ENCODE measurements around the gene CHST7.

Gene CHST7

DNA sequence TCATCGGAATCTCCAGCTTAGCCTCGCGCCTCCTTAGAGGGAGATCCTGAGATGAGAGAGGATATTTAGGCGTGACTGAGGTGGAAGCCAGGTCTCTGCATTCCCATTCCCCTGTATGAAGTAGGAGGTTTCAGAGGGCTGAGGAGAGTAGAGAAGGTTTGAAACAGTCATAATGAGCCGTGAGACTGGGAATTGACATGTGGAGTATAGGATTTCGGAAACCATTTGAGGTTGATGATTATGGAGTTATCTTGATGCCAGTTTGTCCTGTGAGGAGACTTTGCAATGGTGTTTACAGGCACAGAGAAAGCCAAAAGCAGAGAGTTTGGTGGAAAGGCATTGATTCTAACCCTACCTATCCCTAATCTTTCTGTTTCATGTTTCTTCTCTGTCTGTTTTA, 2.0 kb downstream of the CHST7 start:
- H3K27ac ChIP-seq (ENCODE audit: low read depth, low read length) = no peak overlapping the region
- H3K36me3 ChIP-seq (ENCODE audit: low read length) = no peaks in the 10 kb centered on the region
- H3K79me2 ChIP-seq (ENCODE audit: insufficient read depth, low read length) = no peaks in the 10 kb centered on the region
- H3K4me3 ChIP-seq (ENCODE audit: insufficient read depth, low read length, poor library complexity, severe bottlenecking) = peak overlapping the region; percentile 32
- no peaks in the 10 kb centered on the region for H4K20me1 ChIP-seq (ENCODE audit: low read depth, low read length)
- H2AFZ ChIP-seq (ENCODE audit: low read depth, low read length, severe bottlenecking) = no peak overlapping the region
- TF ChIP-seq, protein P1, sequence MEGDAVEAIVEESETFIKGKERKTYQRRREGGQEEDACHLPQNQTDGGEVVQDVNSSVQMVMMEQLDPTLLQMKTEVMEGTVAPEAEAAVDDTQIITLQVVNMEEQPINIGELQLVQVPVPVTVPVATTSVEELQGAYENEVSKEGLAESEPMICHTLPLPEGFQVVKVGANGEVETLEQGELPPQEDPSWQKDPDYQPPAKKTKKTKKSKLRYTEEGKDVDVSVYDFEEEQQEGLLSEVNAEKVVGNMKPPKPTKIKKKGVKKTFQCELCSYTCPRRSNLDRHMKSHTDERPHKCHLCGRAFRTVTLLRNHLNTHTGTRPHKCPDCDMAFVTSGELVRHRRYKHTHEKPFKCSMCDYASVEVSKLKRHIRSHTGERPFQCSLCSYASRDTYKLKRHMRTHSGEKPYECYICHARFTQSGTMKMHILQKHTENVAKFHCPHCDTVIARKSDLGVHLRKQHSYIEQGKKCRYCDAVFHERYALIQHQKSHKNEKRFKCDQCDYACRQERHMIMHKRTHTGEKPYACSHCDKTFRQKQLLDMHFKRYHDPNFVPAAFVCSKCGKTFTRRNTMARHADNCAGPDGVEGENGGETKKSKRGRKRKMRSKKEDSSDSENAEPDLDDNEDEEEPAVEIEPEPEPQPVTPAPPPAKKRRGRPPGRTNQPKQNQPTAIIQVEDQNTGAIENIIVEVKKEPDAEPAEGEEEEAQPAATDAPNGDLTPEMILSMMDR (IDR thresholded peaks at IDR 0.05; ENCODE audit: insufficient read depth, low read length, poor library complexity, severe bottlenecking) = no peak
- TF ChIP-seq EZH2phosphoT487 (conservative IDR thresholded peaks at IDR 0.05; ENCODE audit: low read length) = no peak
- H3K27me3 ChIP-seq (ENCODE audit: low read length) = no peaks in the 10 kb centered on the region
- H3K9me3 ChIP-seq (ENCODE audit: insufficient read depth, low read length) = no peaks in the 10 kb centered on the region
- H3K9me2 ChIP-seq (replicated peaks; ENCODE audit: insufficient read depth, low read length) = no peaks in the 10 kb centered on the region
- H3K4me2 ChIP-seq (ENCODE audit: low read depth, low read length, poor library complexity, severe bottlenecking) = peak overlapping the region; percentile 73
- peak overlapping the region; percentile 67; the same call in 1 of the 2 replicates for H3K9ac ChIP-seq (ENCODE audit: low read length)
- H3F3A ChIP-seq (ENCODE audit: insufficient read depth) = peaks cover 11% of the 10 kb centered on the region; the same call in 1 of the 2 replicates

DNA sequence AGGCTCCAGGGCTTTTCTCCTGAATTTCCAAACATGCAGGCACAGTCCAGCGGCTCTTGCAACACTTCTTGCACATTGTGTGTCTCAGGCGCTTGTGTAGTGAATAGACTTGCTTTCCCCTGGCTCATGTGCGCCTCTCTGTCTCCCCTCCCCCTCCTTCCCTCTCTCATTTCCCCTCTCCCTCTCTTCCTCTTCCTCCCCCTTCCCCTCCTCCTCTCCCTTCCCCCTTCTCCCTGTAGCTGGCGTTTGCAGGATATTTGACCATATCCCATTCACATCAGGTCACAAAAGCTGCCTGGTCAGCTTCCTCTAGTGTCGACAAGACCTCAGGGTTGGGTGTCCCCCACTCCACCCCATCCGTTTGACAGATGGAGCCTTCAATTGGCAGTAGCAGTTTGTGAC, 2.4 kb downstream of the CHST7 start:
- no peak overlapping the region for H2AFZ ChIP-seq (ENCODE audit: low read depth, low read length, severe bottlenecking)
- no peaks in the 10 kb centered on the region for H3K36me3 ChIP-seq (ENCODE audit: low read length)
- H3F3A ChIP-seq (ENCODE audit: insufficient read depth) = peaks cover 11% of the 10 kb centered on the region; the same call in 1 of the 2 replicates
- H4K20me1 ChIP-seq (ENCODE audit: low read depth, low read length) = no peaks in the 10 kb centered on the region
- no peaks in the 10 kb centered on the region for H3K9me2 ChIP-seq (replicated peaks; ENCODE audit: insufficient read depth, low read length)
- H3K4me2 ChIP-seq (ENCODE audit: low read depth, low read length, poor library complexity, severe bottlenecking) = peak overlapping the region; percentile 73
- H3K9me3 ChIP-seq (ENCODE audit: insufficient read depth, low read length) = no peaks in the 10 kb centered on the region
- no peak overlapping the region for H3K9ac ChIP-seq (ENCODE audit: low read length)
- no peak overlapping the region for H3K4me3 ChIP-seq (ENCODE audit: insufficient read depth, low read length, poor library complexity, severe bottlenecking)
- no peak overlapping the region for H3K27ac ChIP-seq (ENCODE audit: low read depth, low read length)
- TF ChIP-seq EZH2phosphoT487 (conservative IDR thresholded peaks at IDR 0.05; ENCODE audit: low read length) = no peak
- TF ChIP-seq, protein P1 (IDR thresholded peaks at IDR 0.05; ENCODE audit: insufficient read depth, low read length, poor library complexity, severe bottlenecking) = no peak
- H3K79me2 ChIP-seq (ENCODE audit: insufficient read depth, low read length) = no peaks in the 10 kb centered on the region
- H3K27me3 ChIP-seq (ENCODE audit: low read length) = no peaks in the 10 kb centered on the region

DNA sequence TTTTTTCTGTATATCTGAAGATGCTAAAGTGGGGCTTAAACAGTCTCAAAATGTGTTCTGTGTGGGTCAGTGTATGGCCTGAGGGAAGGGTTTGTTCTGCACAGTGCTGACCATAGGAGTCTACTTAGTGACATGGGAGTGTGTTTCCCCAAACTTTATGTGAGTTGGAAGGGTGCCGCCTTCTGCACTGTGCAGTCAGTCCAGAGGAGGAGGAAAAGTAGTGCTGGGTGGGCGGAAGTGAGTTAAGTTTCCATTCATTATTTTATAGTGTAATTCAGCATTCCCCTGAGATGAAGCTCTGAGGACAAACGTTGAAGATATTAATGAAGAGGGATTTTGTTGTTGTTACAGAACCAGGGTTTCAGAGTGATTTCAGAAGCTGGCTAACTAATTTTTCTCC, 2.9 kb downstream of the CHST7 start:
- Histone ChIP-seq H3K9me3 (ENCODE audit: insufficient read depth, low read length) (no peaks in the 10 kb centered on the region), H4K20me1 (ENCODE audit: low read depth, low read length) (no peaks in the 10 kb centered on the region), H3K27ac (ENCODE audit: low read depth, low read length) (no peak overlapping the region), H3F3A (ENCODE audit: insufficient read depth) (peaks cover 11% of the 10 kb centered on the region; the same call in 1 of the 2 replicates), H3K4me3 (ENCODE audit: insufficient read depth, low read length, poor library complexity, severe bottlenecking) (no peak overlapping the region), H3K4me2 (ENCODE audit: low read depth, low read length, poor library complexity, severe bottlenecking) (peak overlapping the region; percentile 73), H2AFZ (ENCODE audit: low read depth, low read length, severe bottlenecking) (no peak overlapping the region), H3K9me2 (replicated peaks; ENCODE audit: insufficient read depth, low read length) (no peaks in the 10 kb centered on the region), H3K27me3 (ENCODE audit: low read length) (no peaks in the 10 kb centered on the region), H3K36me3 (ENCODE audit: low read length) (no peaks in the 10 kb centered on the region), H3K9ac (ENCODE audit: low read length) (no peak overlapping the region), H3K79me2 (ENCODE audit: insufficient read depth, low read length) (no peaks in the 10 kb centered on the region)
- TF ChIP-seq, protein P1 (IDR thresholded peaks at IDR 0.05; ENCODE audit: insufficient read depth, low read length, poor library complexity, severe bottlenecking) = no peak
- no peak for TF ChIP-seq EZH2phosphoT487 (conservative IDR thresholded peaks at IDR 0.05; ENCODE audit: low read length)

Measured in SU-DHL-6 (cell line).